K562 (cell line): ENCODE data around the gene SELPLG. TPM values are rescaled to one million over a fixed set of nuclear protein-coding genes. Genes with fewer than 3 reads are reported as not detected.

ENCODE experiments used
- ATAC-seq: fragments of 200-7000 bp; cut with Tn5 transposase; 3 replicates; pipeline ENCODE4 v1.9.1; 2020; ENCODE audit warnings: moderate library complexity
- BruUV-seq: library from RNA; stranded (reverse); fragments of 400-500 nt; replicated peaks from 2 replicates; lab custom pipeline; 2021; lab: Mats Ljungman, UMichigan
- CTCF ChIA-PET: fragments of 300-600 bp; formaldehyde crosslinking; extraction: SDS; loops from one replicate; lab custom pipeline; 2021; ENCODE audit warnings: low intra/inter-chr PET ratio; lab: Yijun Ruan, JAX
- POLR2A ChIA-PET: fragments of 300-600, 350-650 bp; sonication (Branson Sonifier 250); formaldehyde crosslinking; extraction: SDS; loops from one replicate; lab custom pipeline; 2021; ENCODE audit warnings: antibody characterized with exemption, inconsistent platforms; lab: Yijun Ruan, JAX
- DNase-seq, 4 experiments: peaks; one replicate each; pipeline versions ENCODE4 v3.0.0 to v3.0.0-alpha.2; 2011 to 2018; ENCODE audit warnings: low spot score in 3 of 4, mixed read lengths in 3 of 4; ENCODE audit errors: extremely low read depth in 1 of 4
- FAIRE-seq: peaks from 2 replicates; lab custom pipeline; 2011; peaks lifted over from hg19 to GRCh38; lab: Jason Lieb, UNC
- H2AFZ ChIP-seq: 2 replicates; pipeline ENCODE4 v1.6.0; 2011; ENCODE audit warnings: low read depth, low read length, control low read depth, inconsistent platforms
- H3K27ac ChIP-seq: fragments of 200-600 bp; 3 replicates; pipeline ENCODE4 v1.8.0; 2011; ENCODE audit warnings: low read depth, mild to moderate bottlenecking, control low read depth, inconsistent platforms, low read length, moderate library complexity, mixed read lengths; ENCODE audit errors: extremely low read depth
- H3K27me3 ChIP-seq, 2 experiments: fragments of 300-600 bp in 1 of 2; 2 replicates in 1 of 2; 3 replicates in 1 of 2; pipeline versions ENCODE4 v1.6.0 to v1.8.0; 2011; ENCODE audit warnings: inconsistent platforms in 2 of 2, low read length in 2 of 2, mild to moderate bottlenecking in 1 of 2, mixed read lengths in 1 of 2, moderate library complexity in 1 of 2; ENCODE audit not compliant: control insufficient read depth in 2 of 2, insufficient read depth in 2 of 2
- H3K36me3 ChIP-seq: fragments of 300-600 bp; 3 replicates; pipeline ENCODE4 v1.8.0; 2011; ENCODE audit warnings: mild to moderate bottlenecking, low read length, inconsistent platforms; ENCODE audit not compliant: control insufficient read depth, insufficient read depth
- H3K4me1 ChIP-seq, 2 experiments: fragments of 200-600 bp in 1 of 2; replicated peaks in 1 of 2; 2 replicates in 1 of 2; 3 replicates in 1 of 2; pipeline versions ENCODE4 v1.5.1 to v1.8.0; 2011; ENCODE audit warnings: inconsistent platforms in 2 of 2, low read length in 2 of 2, mild to moderate bottlenecking in 1 of 2, mixed read lengths in 1 of 2, moderate library complexity in 1 of 2; ENCODE audit not compliant: control insufficient read depth in 2 of 2, insufficient read depth in 2 of 2
- H3K4me2 ChIP-seq: 2 replicates; pipeline ENCODE4 v1.6.1; 2011; ENCODE audit warnings: low read length, control low read depth, inconsistent platforms, mixed read lengths; ENCODE audit not compliant: insufficient read depth
- H3K4me3 ChIP-seq: fragments of 200-600 bp; sonication (generic), shearing (Covaris generic); 2 replicates; pipeline ENCODE4 v1.5.1; 2016; ENCODE audit warnings: control low read depth, inconsistent platforms
- H3K79me2 ChIP-seq: fragments of 200-600 bp; 3 replicates; pipeline ENCODE4 v1.8.0; 2011; ENCODE audit warnings: low read length, inconsistent platforms; ENCODE audit not compliant: control insufficient read depth, insufficient read depth
- H3K9ac ChIP-seq, 2 experiments: 2 replicates each; pipeline versions ENCODE4 v1.6.0 to v1.6.1; 2011; ENCODE audit warnings: low read depth in 2 of 2, low read length in 2 of 2, control low read depth in 1 of 2, inconsistent platforms in 1 of 2, mild to moderate bottlenecking in 1 of 2, mixed read lengths in 1 of 2; ENCODE audit not compliant: insufficient read depth in 1 of 2
- H3K9me1 ChIP-seq: one replicate; pipeline ENCODE4 v1.6.0; 2011; ENCODE audit warnings: inconsistent platforms, mild to moderate bottlenecking, low read length, moderate library complexity; ENCODE audit not compliant: control insufficient read depth, insufficient read depth
- H3K9me3 ChIP-seq: replicated peaks from 2 replicates; pipeline ENCODE4 v1.5.1; 2011; ENCODE audit warnings: low read depth, low read length, inconsistent platforms; ENCODE audit not compliant: control insufficient read depth, insufficient read depth
- H4K20me1 ChIP-seq: replicated peaks from 2 replicates; pipeline ENCODE4 v1.6.1; 2011; ENCODE audit warnings: low read length, inconsistent platforms, mixed read lengths; ENCODE audit not compliant: control insufficient read depth, insufficient read depth
- BRF1 ChIP-seq: IDR thresholded peaks from 3 replicates; pipeline ENCODE4 v1.6.1; 2011; ENCODE audit warnings: borderline replicate concordance, mild to moderate bottlenecking; ENCODE audit not compliant: insufficient read length; ENCODE audit errors: extremely low read depth
- CSDE1 ChIP-seq, 2 experiments: fragments of 450-650 bp; IDR thresholded peaks; 2 replicates each; pipeline ENCODE4 v1.6.1; 2016; ENCODE audit warnings: mild to moderate bottlenecking in 1 of 2
- CTCFL ChIP-seq: IDR thresholded peaks from 2 replicates; pipeline ENCODE4 v1.6.1; 2011; ENCODE audit warnings: borderline replicate concordance, low read depth, mild to moderate bottlenecking, moderate library complexity, low read length; ENCODE audit not compliant: insufficient read depth, poor library complexity, severe bottlenecking
- DDX20 ChIP-seq: fragments of 450-650 bp; IDR thresholded peaks from 2 replicates; pipeline ENCODE4 v1.6.1; 2016; ENCODE audit warnings: missing genetic modification characterization, low read depth, mild to moderate bottlenecking, missing compliant biosample characterization, moderate library complexity
- DMBX1 ChIP-seq: fragments of 250-450 bp; sonication (Bioruptor Pico); IDR thresholded peaks from 2 replicates; pipeline ENCODE4 v1.8.0; 2022; ENCODE audit warnings: inconsistent platforms, mild to moderate bottlenecking, moderate library complexity, borderline replicate concordance
- ID3 ChIP-seq, 2 experiments: fragments of 250-450 bp in 1 of 2; fragments of 450-650 bp in 1 of 2; sonication (Bioruptor Pico) in 1 of 2; IDR thresholded peaks; 2 replicates each; pipeline versions ENCODE4 v1.6.1 to v1.8.0; 2016 to 2021; ENCODE audit warnings: mild to moderate bottlenecking in 2 of 2, moderate library complexity in 2 of 2, missing compliant biosample characterization in 1 of 2, missing genetic modification characterization in 1 of 2
- ILK ChIP-seq: fragments of 450-650 bp; IDR thresholded peaks from 2 replicates; pipeline ENCODE4 v1.6.1; 2016; ENCODE audit warnings: missing genetic modification characterization, low read depth, mild to moderate bottlenecking, missing compliant biosample characterization, moderate library complexity, borderline replicate concordance
- NR2C2 ChIP-seq, 2 experiments: fragments of 200-800 bp in 1 of 2; sonication (Bioruptor generic) in 1 of 2; sonication (generic) in 1 of 2; formaldehyde crosslinking in 1 of 2; IDR thresholded peaks; 2 replicates each; pipeline versions ENCODE4 v1.6.1 to v1.8.0; 2016 to 2022; ENCODE audit warnings: mild to moderate bottlenecking in 1 of 2, missing compliant biosample characterization in 1 of 2, missing genetic modification characterization in 1 of 2, missing genetic modification reagents in 1 of 2
- RBM17 ChIP-seq: fragments of 200-400 bp; formaldehyde crosslinking; IDR thresholded peaks from 2 replicates; pipeline ENCODE4 v1.6.1; 2017; ENCODE audit warnings: low read depth, mild to moderate bottlenecking, low read length, borderline replicate concordance
- USF2 ChIP-seq: sonication (generic); formaldehyde crosslinking; IDR thresholded peaks from 2 replicates; pipeline ENCODE4 v1.5.0; 2020; ENCODE audit warnings: missing genetic modification reagents
- ZNF668 ChIP-seq: fragments of 250-450 bp; sonication (Bioruptor Pico); IDR thresholded peaks from 2 replicates; pipeline ENCODE4 v1.8.0; 2022; ENCODE audit warnings: mild to moderate bottlenecking, inconsistent platforms
- ZNF707 ChIP-seq: fragments of 250-450 bp; sonication (Bioruptor Pico); conservative IDR thresholded peaks from 2 replicates; pipeline ENCODE4 v1.8.0; 2022; ENCODE audit warnings: inconsistent platforms, mild to moderate bottlenecking, moderate library complexity
- ZNF740 ChIP-seq, 3 experiments: fragments of 200-800 bp in 1 of 3; sonication (Bioruptor generic) in 1 of 3; sonication (generic) in 1 of 3; formaldehyde crosslinking in 1 of 3; IDR thresholded peaks; 2 replicates each; pipeline versions ENCODE4 v1.6.1 to v1.8.0; 2016 to 2022; ENCODE audit warnings: mild to moderate bottlenecking in 2 of 3, missing compliant biosample characterization in 2 of 3, missing genetic modification characterization in 2 of 3, missing genetic modification reagents in 1 of 3
- WGBS: fragments of 100-300 bp; shearing (Covaris generic); methylation state at CpG from one replicate; pipeline ENCODE4 v1.1.6; 2016; ENCODE audit warnings: low coverage, mixed read lengths; ENCODE audit not compliant: insufficient coverage; ENCODE audit errors: missing lambda C conversion rate; 5-methylcytosine and 5-hydroxymethylcytosine counted together
- in situ Hi-C: fragments of 300-500 bp; cut with MboI; formaldehyde crosslinking; loops from 4 replicates; pipeline ENCODE4 v1.15.0; 2018; ENCODE audit warnings: inconsistent platforms, mixed read lengths
- intact Hi-C: fragments of 100-400 bp; cut with micrococcal nuclease; formaldehyde crosslinking; loops from 2 replicates; pipeline ENCODE4 v1.14.2; 2022
- polyA plus RNA-seq, 8 experiments: library from polyadenylated mRNA; depleted of rRNA in 4 of 8; stranded (reverse) in 5 of 8; unstranded in 3 of 8; fragments of >200 nt; fragmentation: Nextera tagmentation in 2 of 8; fragmentation: Illumina TruSeq in 1 of 8; extraction: Ambion mirVana in 2 of 8; extraction: Trizol in 1 of 8; gene quantifications; 2 replicates each; pipeline versions ENCODE4 v1.2.1 to v1.2.3, GENCODE V29; 2011 to 2014; ENCODE audit warnings: inconsistent platforms in 1 of 8, missing spikeins in 1 of 8
- total RNA-seq, 7 experiments: library from RNA; depleted of rRNA in 6 of 7; stranded (reverse); fragments of >200 nt in 6 of 7; fragmentation: Illumina TruSeq in 2 of 7; extraction: Trizol in 2 of 7; gene quantifications; 2 replicates each; pipeline versions ENCODE4 v1.2.1 to v1.2.3, GENCODE V29; 2011 to 2021; ENCODE audit warnings: low replicate concordance in 1 of 7

SELPLG gene
- total and polyA plus RNA-seq, 9 of the 15 experiments (the other 6 are each of a cell fraction or from before 2014, with no cell fraction given) = 0.22 to 10.2 (median 1.7) TPM

- H3K9me1 ChIP-seq = no peaks in the 10 kb centered on the region
- WGBS = 50% methylated on average over 14 of the region's 14 CpGs
- ATAC-seq (no peak), FAIRE-seq (peak; percentile 32), DNase-seq (no peak)
- peak overlapping the region; percentile 86 for H2AFZ ChIP-seq
- in situ Hi-C loops = loop anchor here (5.0 kb wide), 1 partner anchor 52 kb away; no protein-coding TSS in a partner anchor
- H3K36me3 ChIP-seq = no peaks in the 10 kb centered on the region
- no TSS peak for BruUV-seq
- H4K20me1 ChIP-seq = no peaks in the 10 kb centered on the region
- peaks cover 16 to 24% of the 10 kb centered on the region in 2 experiments; a peak in 3 of 5 replicates for H3K4me1 ChIP-seq
- H3K9ac ChIP-seq = peak overlapping the region in 1 of 2 experiments; percentile 23; a peak in 2 of 4 replicates
- peak overlapping the region; percentile 51; the same call in 2 of the 3 replicates for H3K27ac ChIP-seq
- no peaks in the 10 kb centered on the region for H3K79me2 ChIP-seq
- intact Hi-C loops = no loop called here
- H3K4me2 ChIP-seq = peak overlapping the region; percentile 38
- H3K9me3 ChIP-seq = no peaks in the 10 kb centered on the region
- no peaks in the 10 kb centered on the region for H3K27me3 ChIP-seq
- ChIA-PET POLR2A (interaction anchor here (0.7 to 1.1 kb wide), 3 partner anchors 10 to 242 kb away, joined by 3 to 5 read pairs (median 3); no protein-coding TSS in a partner anchor), CTCF (interaction anchor here (2.9 kb wide), 1 partner anchor 56 kb away, joined by 30 read pairs; the partner anchor contains the start of gene ISCU)
- no peak overlapping the region for H3K4me3 ChIP-seq
- TF ChIP-seq USF2 (CRISPR knock-in tag) (no peak), DMBX1 (CRISPR knock-in tag) (peak; percentile 85), CSDE1 (IDR thresholded peaks at IDR 0.05) (no peak), ZNF740 (CRISPR knock-in tag; IDR thresholded peaks at IDR 0.05) (no peak), ZNF740 (tag; IDR thresholded peaks at IDR 0.05) (peak in 1 of 2 experiments; percentile 81; a peak in 1 of 4 replicates), ID3 (CRISPR knock-in tag; IDR thresholded peaks at IDR 0.05) (no peak), ID3 (tag; IDR thresholded peaks at IDR 0.05) (0 out of 2 replicates have a peak, but pooled peaks have one; percentile 29), RBM17 (no peak), CTCFL (no peak), DDX20 (peak; percentile 89), NR2C2 (CRISPR knock-in tag; IDR thresholded peaks at IDR 0.05) (no peak), NR2C2 (tag; IDR thresholded peaks at IDR 0.05) (no peak), BRF1 (no peak), ILK (tag) (peak; percentile 26; the same call in 1 of the 2 replicates), ZNF668 (CRISPR knock-in tag) (peak; percentile 87; the same call in 1 of the 2 replicates), ZNF707 (0 out of 2 replicates have a peak, but pooled peaks have one; percentile 52)
Observed at GRCh38 chr12:108619369-108620160, 14.1 kb downstream of the SELPLG start.
